ENCODE measurements around the gene ZC2HC1C. TPM values are rescaled to one million over a fixed set of nuclear protein-coding genes. Genes with fewer than 3 reads are reported as not detected.
A peak's percentile ranks its signal among the peaks of the same experiment; 100 is the strongest.

Gene ZC2HC1C
- total and polyA plus RNA-seq, 2 of the 13 experiments (the other 11 are each of a cell fraction or from before 2014, with no cell fraction given): 3.3 to 3.5 TPM

- TF ChIP-seq ZNF503 (CRISPR knock-in tag; IDR thresholded peaks at IDR 0.05): no peak
- no peak for TF ChIP-seq SNAI1 (CRISPR knock-in tag; IDR thresholded peaks at IDR 0.05; ENCODE audit: borderline replicate concordance)
- TF ChIP-seq, protein P1, sequence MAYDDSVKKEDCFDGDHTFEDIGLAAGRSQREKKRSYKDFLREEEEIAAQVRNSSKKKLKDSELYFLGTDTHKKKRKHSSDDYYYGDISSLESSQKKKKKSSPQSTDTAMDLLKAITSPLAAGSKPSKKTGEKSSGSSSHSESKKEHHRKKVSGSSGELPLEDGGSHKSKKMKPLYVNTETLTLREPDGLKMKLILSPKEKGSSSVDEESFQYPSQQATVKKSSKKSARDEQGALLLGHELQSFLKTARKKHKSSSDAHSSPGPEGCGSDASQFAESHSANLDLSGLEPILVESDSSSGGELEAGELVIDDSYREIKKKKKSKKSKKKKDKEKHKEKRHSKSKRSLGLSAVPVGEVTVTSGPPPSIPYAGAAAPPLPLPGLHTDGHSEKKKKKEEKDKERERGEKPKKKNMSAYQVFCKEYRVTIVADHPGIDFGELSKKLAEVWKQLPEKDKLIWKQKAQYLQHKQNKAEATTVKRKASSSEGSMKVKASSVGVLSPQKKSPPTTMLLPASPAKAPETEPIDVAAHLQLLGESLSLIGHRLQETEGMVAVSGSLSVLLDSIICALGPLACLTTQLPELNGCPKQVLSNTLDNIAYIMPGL (CRISPR knock-in tag; IDR thresholded peaks at IDR 0.05; ENCODE audit: borderline replicate concordance in 1 of 2, low read depth in 1 of 2): peak; percentile 61 to 64; a peak in 3 of 4 replicates
- TF ChIP-seq NFYC (CRISPR knock-in tag; IDR thresholded peaks at IDR 0.05): no peak
- TF ChIP-seq EED (CRISPR knock-in tag; IDR thresholded peaks at IDR 0.05): peak; percentile 68; the same call in 1 of the 2 replicates
- no peak for TF ChIP-seq TBP (CRISPR knock-in tag; IDR thresholded peaks at IDR 0.05)
- TF ChIP-seq, protein P2, sequence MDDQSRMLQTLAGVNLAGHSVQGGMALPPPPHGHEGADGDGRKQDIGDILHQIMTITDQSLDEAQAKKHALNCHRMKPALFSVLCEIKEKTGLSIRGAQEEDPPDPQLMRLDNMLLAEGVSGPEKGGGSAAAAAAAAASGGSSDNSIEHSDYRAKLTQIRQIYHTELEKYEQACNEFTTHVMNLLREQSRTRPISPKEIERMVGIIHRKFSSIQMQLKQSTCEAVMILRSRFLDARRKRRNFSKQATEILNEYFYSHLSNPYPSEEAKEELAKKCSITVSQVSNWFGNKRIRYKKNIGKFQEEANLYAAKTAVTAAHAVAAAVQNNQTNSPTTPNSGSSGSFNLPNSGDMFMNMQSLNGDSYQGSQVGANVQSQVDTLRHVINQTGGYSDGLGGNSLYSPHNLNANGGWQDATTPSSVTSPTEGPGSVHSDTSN (CRISPR knock-in tag; IDR thresholded peaks at IDR 0.05; ENCODE audit: borderline replicate concordance): peak; percentile 67; the same call in 1 of the 2 replicates
- peak; percentile 31 for TF ChIP-seq YY1 (IDR thresholded peaks at IDR 0.05; ENCODE audit: insufficient read depth, insufficient replicate concordance, low read depth, low read length)
- TF ChIP-seq KAT8 (CRISPR knock-in tag; IDR thresholded peaks at IDR 0.05): peak; percentile 60
- 0 out of 2 replicates have a peak, but pooled peaks have one; percentile 71 for TF ChIP-seq SP140L (CRISPR knock-in tag; IDR thresholded peaks at IDR 0.05; ENCODE audit: borderline replicate concordance)
- no peak for TF ChIP-seq ZNF251 (CRISPR knock-in tag; IDR thresholded peaks at IDR 0.05)
- peak; percentile 67 for TF ChIP-seq RXRB (CRISPR knock-in tag; IDR thresholded peaks at IDR 0.05; ENCODE audit: borderline replicate concordance)
- no peak for TF ChIP-seq GTF3A (CRISPR knock-in tag; conservative IDR thresholded peaks at IDR 0.05)
- TF ChIP-seq ZNF326 (CRISPR knock-in tag; IDR thresholded peaks at IDR 0.05; ENCODE audit: borderline replicate concordance): no peak
- peak; percentile 58; the same call in 1 of the 2 replicates for TF ChIP-seq E2F2 (CRISPR knock-in tag; IDR thresholded peaks at IDR 0.05; ENCODE audit: borderline replicate concordance)
- TF ChIP-seq, protein P3, sequence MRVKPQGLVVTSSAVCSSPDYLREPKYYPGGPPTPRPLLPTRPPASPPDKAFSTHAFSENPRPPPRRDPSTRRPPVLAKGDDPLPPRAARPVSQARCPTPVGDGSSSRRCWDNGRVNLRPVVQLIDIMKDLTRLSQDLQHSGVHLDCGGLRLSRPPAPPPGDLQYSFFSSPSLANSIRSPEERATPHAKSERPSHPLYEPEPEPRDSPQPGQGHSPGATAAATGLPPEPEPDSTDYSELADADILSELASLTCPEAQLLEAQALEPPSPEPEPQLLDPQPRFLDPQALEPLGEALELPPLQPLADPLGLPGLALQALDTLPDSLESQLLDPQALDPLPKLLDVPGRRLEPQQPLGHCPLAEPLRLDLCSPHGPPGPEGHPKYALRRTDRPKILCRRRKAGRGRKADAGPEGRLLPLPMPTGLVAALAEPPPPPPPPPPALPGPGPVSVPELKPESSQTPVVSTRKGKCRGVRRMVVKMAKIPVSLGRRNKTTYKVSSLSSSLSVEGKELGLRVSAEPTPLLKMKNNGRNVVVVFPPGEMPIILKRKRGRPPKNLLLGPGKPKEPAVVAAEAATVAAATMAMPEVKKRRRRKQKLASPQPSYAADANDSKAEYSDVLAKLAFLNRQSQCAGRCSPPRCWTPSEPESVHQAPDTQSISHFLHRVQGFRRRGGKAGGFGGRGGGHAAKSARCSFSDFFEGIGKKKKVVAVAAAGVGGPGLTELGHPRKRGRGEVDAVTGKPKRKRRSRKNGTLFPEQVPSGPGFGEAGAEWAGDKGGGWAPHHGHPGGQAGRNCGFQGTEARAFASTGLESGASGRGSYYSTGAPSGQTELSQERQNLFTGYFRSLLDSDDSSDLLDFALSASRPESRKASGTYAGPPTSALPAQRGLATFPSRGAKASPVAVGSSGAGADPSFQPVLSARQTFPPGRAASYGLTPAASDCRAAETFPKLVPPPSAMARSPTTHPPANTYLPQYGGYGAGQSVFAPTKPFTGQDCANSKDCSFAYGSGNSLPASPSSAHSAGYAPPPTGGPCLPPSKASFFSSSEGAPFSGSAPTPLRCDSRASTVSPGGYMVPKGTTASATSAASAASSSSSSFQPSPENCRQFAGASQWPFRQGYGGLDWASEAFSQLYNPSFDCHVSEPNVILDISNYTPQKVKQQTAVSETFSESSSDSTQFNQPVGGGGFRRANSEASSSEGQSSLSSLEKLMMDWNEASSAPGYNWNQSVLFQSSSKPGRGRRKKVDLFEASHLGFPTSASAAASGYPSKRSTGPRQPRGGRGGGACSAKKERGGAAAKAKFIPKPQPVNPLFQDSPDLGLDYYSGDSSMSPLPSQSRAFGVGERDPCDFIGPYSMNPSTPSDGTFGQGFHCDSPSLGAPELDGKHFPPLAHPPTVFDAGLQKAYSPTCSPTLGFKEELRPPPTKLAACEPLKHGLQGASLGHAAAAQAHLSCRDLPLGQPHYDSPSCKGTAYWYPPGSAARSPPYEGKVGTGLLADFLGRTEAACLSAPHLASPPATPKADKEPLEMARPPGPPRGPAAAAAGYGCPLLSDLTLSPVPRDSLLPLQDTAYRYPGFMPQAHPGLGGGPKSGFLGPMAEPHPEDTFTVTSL (CRISPR knock-in tag; IDR thresholded peaks at IDR 0.05; ENCODE audit: borderline replicate concordance): no peak
These were observed 18.4 kb upstream of the ZC2HC1C start, which contains the start of gene MLH3 (continued) for GRCh38 chr14:75050852-75051555.
